Trophoblast cell (in vitro differentiated cells and primary cell): ENCODE data around the gene CKMT1B. TPM values are rescaled to one million over a fixed set of nuclear protein-coding genes. Genes with fewer than 3 reads are reported as not detected.
"Not testable (repeated sequence)": the region's sequence is repeated elsewhere in the genome, so short reads cannot be mapped to it uniquely, and the experiment has no call there.

Experiments
- DNase-seq, 2 donors: peaks; one replicate each; pipeline ENCODE4 v3.0.0-alpha.2; 2016
- H2AFZ ChIP-seq: 2 replicates; pipeline ENCODE4 v1.6.1; 2013; ENCODE audit warnings: low read length, moderate library complexity, mild to moderate bottlenecking; ENCODE audit not compliant: insufficient read depth, poor library complexity
- H2AK5ac ChIP-seq: 2 replicates; pipeline ENCODE4 v1.6.1; 2013; ENCODE audit warnings: mild to moderate bottlenecking, low read length
- H2BK120ac ChIP-seq: 2 replicates; pipeline ENCODE4 v1.6.1; 2013; ENCODE audit warnings: low read length, mild to moderate bottlenecking, moderate library complexity; ENCODE audit not compliant: insufficient read depth, poor library complexity
- H2BK12ac ChIP-seq: 2 replicates; pipeline ENCODE4 v1.6.1; 2013; ENCODE audit warnings: mild to moderate bottlenecking, low read length, moderate library complexity
- H2BK5ac ChIP-seq: 2 replicates; pipeline ENCODE4 v1.6.1; 2013; ENCODE audit warnings: low read length, low read depth, moderate library complexity, mild to moderate bottlenecking; ENCODE audit not compliant: poor library complexity
- H3K14ac ChIP-seq: 2 replicates; pipeline ENCODE4 v1.6.1; 2013; ENCODE audit warnings: mild to moderate bottlenecking, low read length
- H3K18ac ChIP-seq: 2 replicates; pipeline ENCODE4 v1.6.1; 2013; ENCODE audit warnings: mild to moderate bottlenecking, low read length
- H3K23ac ChIP-seq: 2 replicates; pipeline ENCODE4 v1.6.1; 2013; ENCODE audit warnings: low read length
- H3K27ac ChIP-seq: 2 replicates; pipeline ENCODE4 v1.5.1; 2013; ENCODE audit warnings: low read depth, mild to moderate bottlenecking, inconsistent platforms, low read length, moderate library complexity
- H3K27me3 ChIP-seq: 2 replicates; pipeline ENCODE4 v1.6.1; 2013; ENCODE audit warnings: inconsistent platforms, mild to moderate bottlenecking, low read length, moderate library complexity; ENCODE audit not compliant: insufficient read depth
- H3K36me3 ChIP-seq, 2 experiments: 1 replicate in 1 of 2; 2 replicates in 1 of 2; pipeline ENCODE4 v1.6.1; 2013; ENCODE audit warnings: low read length in 2 of 2, mild to moderate bottlenecking in 2 of 2, moderate library complexity in 1 of 2; ENCODE audit not compliant: insufficient read depth in 2 of 2, control insufficient read depth in 1 of 2
- H3K4ac ChIP-seq: 2 replicates; pipeline ENCODE4 v1.6.1; 2013; ENCODE audit warnings: low read depth, mild to moderate bottlenecking, low read length, moderate library complexity
- H3K4me1 ChIP-seq, 2 experiments: 1 replicate in 1 of 2; 2 replicates in 1 of 2; pipeline ENCODE4 v1.6.1; 2013; ENCODE audit warnings: low read length in 2 of 2, mild to moderate bottlenecking in 2 of 2, moderate library complexity in 1 of 2; ENCODE audit not compliant: insufficient read depth in 2 of 2, control insufficient read depth in 1 of 2
- H3K4me2 ChIP-seq: 2 replicates; pipeline ENCODE4 v1.6.1; 2013; ENCODE audit warnings: inconsistent platforms, mild to moderate bottlenecking, low read length, moderate library complexity
- H3K4me3 ChIP-seq: 2 replicates; pipeline ENCODE4 v1.5.1; 2013; ENCODE audit warnings: mild to moderate bottlenecking, low read depth, low read length, inconsistent platforms
- H3K79me1 ChIP-seq: one replicate; pipeline ENCODE4 v1.6.1; 2013; ENCODE audit warnings: low read length
- H3K79me2 ChIP-seq: 2 replicates; pipeline ENCODE4 v1.6.1; 2013; ENCODE audit warnings: low read length, mild to moderate bottlenecking; ENCODE audit not compliant: control insufficient read depth, insufficient read depth, poor library complexity
- H3K9ac ChIP-seq: 2 replicates; pipeline ENCODE4 v1.6.1; 2013; ENCODE audit warnings: mild to moderate bottlenecking, low read length
- H3K9me3 ChIP-seq: 2 replicates; pipeline ENCODE4 v1.6.1; 2013; ENCODE audit warnings: low read depth, mild to moderate bottlenecking, control low read depth, inconsistent platforms, low read length; ENCODE audit not compliant: insufficient read depth
- H4K12ac ChIP-seq: 2 replicates; pipeline ENCODE4 v1.6.1; 2013; ENCODE audit warnings: low read depth, mild to moderate bottlenecking, low read length, moderate library complexity
- H4K8ac ChIP-seq: 2 replicates; pipeline ENCODE4 v1.6.1; 2013; ENCODE audit warnings: low read depth, mild to moderate bottlenecking, low read length, moderate library complexity
- H4K91ac ChIP-seq: one replicate; pipeline ENCODE4 v1.6.1; 2013; ENCODE audit warnings: low read depth, mild to moderate bottlenecking, low read length, moderate library complexity
- WGBS: extraction: QIAGEN DNeasy Blood & Tissue Kit; methylation state at CpG from one replicate; pipeline ENCODE4 v1.1.7; 2013; ENCODE audit warnings: missing lambda C conversion rate; ENCODE audit not compliant: insufficient read length, insufficient coverage; ENCODE audit errors: extremely low coverage; 5-methylcytosine and 5-hydroxymethylcytosine counted together
- polyA plus RNA-seq: library from polyadenylated mRNA; stranded (reverse); fragments of 200-250 nt; gene quantifications from 2 replicates; pipeline ENCODE4 v1.2.3, GENCODE V29; 2013

The CKMT1B gene
- 48.8 TPM in 2 replicates for polyA plus RNA-seq

- not testable (repeated sequence) for H3K23ac ChIP-seq, H3K18ac ChIP-seq, H3K9ac ChIP-seq, H2AFZ ChIP-seq, H4K12ac ChIP-seq, H2BK5ac ChIP-seq, H3K79me2 ChIP-seq, DNase-seq, H3K14ac ChIP-seq, H4K8ac ChIP-seq, H3K79me1 ChIP-seq, H3K27ac ChIP-seq, H3K4me1 ChIP-seq, H3K4ac ChIP-seq, H3K4me3 ChIP-seq, H2BK12ac ChIP-seq, H3K4me2 ChIP-seq, H2AK5ac ChIP-seq, H4K91ac ChIP-seq, H3K9me3 ChIP-seq, H3K27me3 ChIP-seq, H2BK120ac ChIP-seq, H3K36me3 ChIP-seq
- WGBS = no CpG with 5 or more reads among the region's 43 CpGs
Observed at GRCh38 chr15:43593328-43594190, at the start of gene CKMT1B. Gene CKMT1B, plus strand, starts transcription at chr15:43594027. Its CDS starts 192 bp downstream, at chr15:43594219.

- Histone ChIP-seq H3K4me2 (no peak overlapping the region), H3K79me1 (no peaks in the 10 kb centered on the region), H3K18ac (no peak overlapping the region), H2BK120ac (no peak overlapping the region), H2AFZ (no peak overlapping the region), H2AK5ac (no peak overlapping the region), H4K12ac (no peak overlapping the region), H3K36me3 (no peaks in the 10 kb centered on the region), H3K23ac (no peak overlapping the region), H3K4me1 (no peaks in the 10 kb centered on the region), H3K9me3 (no peaks in the 10 kb centered on the region), H3K9ac (no peak overlapping the region), H3K4ac (no peak overlapping the region), H4K91ac (no peak overlapping the region), H3K4me3 (no peak overlapping the region), H3K27me3 (no peaks in the 10 kb centered on the region), H3K27ac (no peak overlapping the region), H2BK12ac (no peak overlapping the region), H3K14ac (no peak overlapping the region), H3K79me2 (no peaks in the 10 kb centered on the region), H2BK5ac (no peak overlapping the region), H4K8ac (no peak overlapping the region)
- no peak for DNase-seq
Observed at GRCh38 chr15:43544266-43544665, 49.6 kb upstream of the CKMT1B start.

- Histone ChIP-seq H2BK120ac (no peak overlapping the region), H3K9ac (no peak overlapping the region), H3K23ac (no peak overlapping the region), H2BK12ac (no peak overlapping the region), H3K4me1 (no peaks in the 10 kb centered on the region), H3K4me3 (no peak overlapping the region), H3K14ac (no peak overlapping the region), H3K79me1 (no peaks in the 10 kb centered on the region), H3K9me3 (no peaks in the 10 kb centered on the region), H3K27me3 (no peaks in the 10 kb centered on the region), H3K18ac (no peak overlapping the region), H4K91ac (no peak overlapping the region), H3K79me2 (no peaks in the 10 kb centered on the region), H4K8ac (no peak overlapping the region), H2BK5ac (no peak overlapping the region), H3K27ac (no peak overlapping the region), H2AFZ (no peak overlapping the region), H2AK5ac (no peak overlapping the region), H4K12ac (no peak overlapping the region), H3K4me2 (no peak overlapping the region), H3K36me3 (no peaks in the 10 kb centered on the region), H3K4ac (no peak overlapping the region)
- no CpG with 5 or more reads among the region's 1 CpG for WGBS
- DNase-seq = peak in 1 of 2 donors; percentile 17
Observed at GRCh38 chr15:43545426-43545825, 48.4 kb upstream of the CKMT1B start.

- H3K9me3 ChIP-seq = no peaks in the 10 kb centered on the region
- no peak overlapping the region for H3K4me2 ChIP-seq
- H2BK5ac ChIP-seq = no peak overlapping the region
- H4K91ac ChIP-seq = no peak overlapping the region
- H3K27ac ChIP-seq = no peak overlapping the region
- no peaks in the 10 kb centered on the region for H3K79me2 ChIP-seq
- H3K14ac ChIP-seq = no peak overlapping the region
- H3K4me1 ChIP-seq = no peaks in the 10 kb centered on the region
- no peak overlapping the region for H2BK12ac ChIP-seq
- H3K4me3 ChIP-seq = no peak overlapping the region
- DNase-seq = no peak
- H4K12ac ChIP-seq = no peak overlapping the region
- no peak overlapping the region for H2BK120ac ChIP-seq
- no peak overlapping the region for H3K4ac ChIP-seq
- no CpG with 5 or more reads among the region's 2 CpGs for WGBS
- no peaks in the 10 kb centered on the region for H3K27me3 ChIP-seq
- no peak overlapping the region for H2AFZ ChIP-seq
- no peak overlapping the region for H2AK5ac ChIP-seq
- no peak overlapping the region for H3K23ac ChIP-seq
- no peaks in the 10 kb centered on the region for H3K36me3 ChIP-seq
- H3K9ac ChIP-seq = no peak overlapping the region
- no peak overlapping the region for H3K18ac ChIP-seq
- no peak overlapping the region for H4K8ac ChIP-seq
- no peaks in the 10 kb centered on the region for H3K79me1 ChIP-seq
Observed at GRCh38 chr15:43547539-43547938, 46.3 kb upstream of the CKMT1B start.
